Ovary (tissue), 9 donors: ENCODE measurements around the gene ITPR1. TPM values are rescaled to one million over a fixed set of nuclear protein-coding genes. Genes with fewer than 3 reads are reported as not detected.

Experiments used
- DNase-seq, 5 donors: peaks; one replicate each; pipeline ENCODE4 v3.0.0-alpha.2; 2019 to 2020
- H3K27ac ChIP-seq, 2 donors: fragments of 200-600 bp; one replicate each; pipeline versions ENCODE4 v1.5.1 to v1.8.0; 2019 to 2022
- H3K27me3 ChIP-seq: fragments of 200-600 bp; one replicate; pipeline ENCODE4 v1.8.0; 2022
- H3K36me3 ChIP-seq: fragments of 200-600 bp; sonication (generic); one replicate; pipeline ENCODE4 v1.5.1; 2019
- H3K4me1 ChIP-seq: one replicate; pipeline ENCODE4 v1.8.1; 2013; ENCODE audit warnings: mild to moderate bottlenecking, moderate library complexity; ENCODE audit not compliant: insufficient read depth
- H3K4me3 ChIP-seq: fragments of 200-600 bp; sonication (generic); one replicate; pipeline ENCODE4 v1.5.1; 2017
- H3K9me3 ChIP-seq, 2 donors: fragments of 200-600 bp in 1 of 2; sonication (generic) in 1 of 2; one replicate each; pipeline versions ENCODE4 v1.5.1 to v1.8.1; 2013 to 2019; ENCODE audit warnings: mild to moderate bottlenecking in 1 of 2, moderate library complexity in 1 of 2
- EP300 ChIP-seq: sonication (generic); formaldehyde crosslinking; IDR thresholded peaks from one replicate; pipeline ENCODE4 v1.6.1; 2017; ENCODE audit warnings: antibody characterized with exemption
- POLR2A ChIP-seq: fragments of 450-650 bp; IDR thresholded peaks from one replicate; pipeline ENCODE4 v1.6.1; 2017; ENCODE audit warnings: antibody characterized with exemption, mild to moderate bottlenecking, moderate library complexity
- WGBS, 3 donors: extraction: QIAGEN DNeasy Blood & Tissue Kit in 1 of 3; methylation state at CpG; one replicate each; pipeline versions ENCODE4 v1.1.5 to v1.1.7; 2013 to 2017; 5-methylcytosine and 5-hydroxymethylcytosine counted together
- intact Hi-C, 4 donors: fragments of 100-400 bp; cut with DNase I; formaldehyde crosslinking; loops; one replicate each; pipeline versions ENCODE4 v1.11.0 to v1.15.1; 2022 to 2023
- polyA plus RNA-seq, 2 donors: library from polyadenylated mRNA; stranded (reverse); fragments of 200-250 nt in 1 of 2; fragments of 350-450 nt in 1 of 2; fragmentation: Illumina TruSeq in 1 of 2; extraction: RNeasy Lipid Tissue Mini Kit (QIAGEN cat#74804) in 1 of 2; gene quantifications; one replicate each; pipeline ENCODE4 v1.2.3, GENCODE V29; 2013 to 2014
- total RNA-seq, 7 donors: library from RNA; depleted of rRNA in 2 of 7; stranded (reverse); fragments of >200 nt in 2 of 7; fragmentation: NEBNext Ultra II Directional in 3 of 7; extraction: Animal tissue kit (Norgen Biotek cat#: 25700) in 3 of 7; gene quantifications; one replicate each; pipeline versions ENCODE4 v1.1.0 to v1.2.4, GENCODE V29; 2016 to 2023
- TF ChIP-seq, protein P1 (sequence below), 3 donors: fragments of 450-650 bp in 2 of 3; fragments of 200-600 bp in 1 of 3; IDR thresholded peaks; one replicate each; pipeline versions ENCODE4 v1.5.1 to v1.8.0; 2016 to 2022; ENCODE audit warnings: antibody characterized with exemption in 3 of 3, mild to moderate bottlenecking in 1 of 3
- donor health status: DM: no; HTN: no; CAD: no; lungs with moderate emphysema.
- donor health status: DM: no; HTN: no; CAD: no.
- donor health status: Bipolar disorder and iron deficiency.
- donor health status: DM: yes; HTN: yes; CAD: no.
- donor health status: DM: no; HTN: no; CAD: no.
- donor health status: DM: yes; HTN: yes; CAD: no.

Gene ITPR1
- total and polyA plus RNA-seq, 9 donors: 59.5 to 313 (median 144) TPM

DNA sequence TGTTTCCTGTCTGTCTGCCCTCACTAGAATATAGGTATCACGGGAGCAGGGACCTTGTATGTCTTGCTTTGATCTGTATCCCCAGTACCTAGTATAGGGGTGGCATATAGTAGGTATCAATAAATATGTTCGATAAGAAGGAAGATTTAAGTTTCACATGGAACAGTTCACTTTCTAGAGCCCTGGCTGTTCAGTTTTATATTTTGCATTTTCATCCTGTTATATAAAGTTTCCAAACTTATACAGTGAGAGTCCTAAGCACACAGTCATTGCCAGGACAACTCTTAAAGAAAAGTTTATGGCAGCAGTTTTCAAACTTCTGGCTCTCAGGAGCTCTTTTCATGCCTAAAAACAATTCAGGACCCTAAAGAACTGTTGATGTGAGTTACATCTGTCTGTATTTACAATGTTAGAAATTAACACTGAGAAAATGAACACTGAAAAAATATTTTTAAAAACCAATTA lies 13.4 kb downstream of the ITPR1 start:
- Histone ChIP-seq H3K27ac (no peak overlapping the region), H3K27me3 (no peaks in the 10 kb centered on the region), H3K36me3 (no peaks in the 10 kb centered on the region), H3K4me1 (peaks cover 36% of the 10 kb centered on the region), H3K4me3 (no peak overlapping the region), H3K9me3 (no peaks in the 10 kb centered on the region)
- 61 to 78% (median 73%) methylated on average over 2 of the region's 2 CpGs for WGBS, 3 donors
- no peak for TF ChIP-seq EP300
- TF ChIP-seq, protein P1, sequence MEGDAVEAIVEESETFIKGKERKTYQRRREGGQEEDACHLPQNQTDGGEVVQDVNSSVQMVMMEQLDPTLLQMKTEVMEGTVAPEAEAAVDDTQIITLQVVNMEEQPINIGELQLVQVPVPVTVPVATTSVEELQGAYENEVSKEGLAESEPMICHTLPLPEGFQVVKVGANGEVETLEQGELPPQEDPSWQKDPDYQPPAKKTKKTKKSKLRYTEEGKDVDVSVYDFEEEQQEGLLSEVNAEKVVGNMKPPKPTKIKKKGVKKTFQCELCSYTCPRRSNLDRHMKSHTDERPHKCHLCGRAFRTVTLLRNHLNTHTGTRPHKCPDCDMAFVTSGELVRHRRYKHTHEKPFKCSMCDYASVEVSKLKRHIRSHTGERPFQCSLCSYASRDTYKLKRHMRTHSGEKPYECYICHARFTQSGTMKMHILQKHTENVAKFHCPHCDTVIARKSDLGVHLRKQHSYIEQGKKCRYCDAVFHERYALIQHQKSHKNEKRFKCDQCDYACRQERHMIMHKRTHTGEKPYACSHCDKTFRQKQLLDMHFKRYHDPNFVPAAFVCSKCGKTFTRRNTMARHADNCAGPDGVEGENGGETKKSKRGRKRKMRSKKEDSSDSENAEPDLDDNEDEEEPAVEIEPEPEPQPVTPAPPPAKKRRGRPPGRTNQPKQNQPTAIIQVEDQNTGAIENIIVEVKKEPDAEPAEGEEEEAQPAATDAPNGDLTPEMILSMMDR (IDR thresholded peaks at IDR 0.05): no peak
- TF ChIP-seq POLR2A: no peak
- DNase-seq: no peak
- intact Hi-C loops: loop anchor here in 1 of 4 donors (5.0 kb wide), 1 partner anchor 46 kb away; no protein-coding TSS in a partner anchor

DNA sequence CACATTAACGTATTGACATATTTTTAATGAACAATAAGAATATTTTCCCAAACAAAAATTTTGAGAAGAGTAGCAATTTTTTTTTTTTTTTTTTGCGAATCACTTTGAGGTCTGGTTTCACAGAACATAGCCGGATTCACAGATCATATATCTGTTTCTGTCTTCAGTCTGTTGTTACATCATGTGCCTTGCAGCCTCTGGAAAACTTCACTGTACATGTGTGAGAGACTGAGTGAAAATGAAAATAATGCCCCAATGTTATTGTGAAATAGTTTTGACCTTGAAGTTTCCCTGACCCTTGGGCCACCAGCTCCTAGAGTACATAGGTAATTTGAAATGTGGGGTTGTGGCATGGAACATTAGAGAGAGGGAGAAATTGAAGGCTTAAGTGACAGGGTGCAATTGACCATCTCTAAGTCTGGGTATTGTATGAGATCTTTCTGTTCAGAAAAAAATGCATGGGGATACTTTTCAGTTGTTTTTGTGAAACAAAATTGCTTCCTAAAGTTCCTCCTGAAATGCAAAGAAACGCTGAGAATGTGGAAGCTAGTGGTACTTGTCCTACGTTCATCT lies 14.0 kb downstream of the ITPR1 start:
- H3K4me3 ChIP-seq: no peak overlapping the region
- intact Hi-C loops: loop anchor here in 1 of 4 donors (5.0 kb wide), 1 partner anchor 45 kb away; no protein-coding TSS in a partner anchor
- H3K4me1 ChIP-seq: peaks cover 39% of the 10 kb centered on the region
- no peaks in the 10 kb centered on the region for H3K36me3 ChIP-seq
- WGBS, 3 donors: 17 to 38% (median 24%) methylated on average over 5 of the region's 5 CpGs
- H3K9me3 ChIP-seq: no peaks in the 10 kb centered on the region
- no peak overlapping the region for H3K27ac ChIP-seq
- no peaks in the 10 kb centered on the region for H3K27me3 ChIP-seq
- TF ChIP-seq EP300 (no peak), POLR2A (no peak)
- TF ChIP-seq, protein P1 (IDR thresholded peaks at IDR 0.05): no peak
- DNase-seq: no peak

DNA sequence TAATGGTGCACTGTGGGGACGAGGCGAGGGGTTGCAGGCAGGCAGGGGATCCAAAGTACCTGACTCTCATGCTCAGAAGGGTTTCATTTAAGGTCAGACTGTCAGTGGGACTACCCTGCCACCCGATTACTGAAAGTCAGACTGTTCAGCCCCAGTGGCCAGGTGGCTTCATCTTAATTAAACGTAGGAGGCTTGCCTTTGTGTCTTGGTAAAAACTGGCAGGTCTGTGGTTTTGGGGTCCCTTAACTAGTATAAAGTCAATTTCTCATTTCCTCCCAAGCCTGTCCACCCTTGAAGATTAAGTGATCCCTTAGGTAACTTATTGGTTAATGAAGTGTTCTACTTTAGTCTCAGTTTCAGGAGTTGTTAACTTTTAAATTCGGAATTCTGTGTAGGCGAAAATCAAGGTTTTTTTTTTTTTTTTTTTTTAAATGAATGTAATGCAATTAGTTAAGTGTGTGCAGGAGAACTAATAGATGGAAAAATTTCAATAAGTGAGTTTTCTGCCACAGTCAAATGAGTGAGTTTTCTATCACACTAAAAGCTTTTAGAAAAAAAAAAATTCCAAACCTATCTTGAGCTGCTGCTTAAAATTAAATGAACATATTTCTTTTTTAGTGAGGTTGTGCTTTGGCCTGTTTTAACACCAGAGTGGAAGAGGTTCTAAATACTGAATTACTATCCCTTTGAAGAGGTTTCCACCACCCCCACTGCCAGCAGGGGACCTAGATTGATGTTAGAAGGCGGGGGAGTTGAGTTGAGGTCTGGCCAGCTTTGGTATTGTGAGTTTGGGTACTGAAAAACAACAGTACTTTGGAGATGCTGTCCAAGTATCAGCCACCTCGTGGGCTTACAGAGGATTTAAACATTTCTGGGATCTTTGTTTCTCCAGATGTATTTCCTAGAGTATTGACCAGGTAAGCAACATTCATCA lies 15.2 kb downstream of the ITPR1 start:
- Histone ChIP-seq H3K4me3 (no peak overlapping the region), H3K36me3 (no peaks in the 10 kb centered on the region), H3K27ac (no peak overlapping the region), H3K27me3 (no peaks in the 10 kb centered on the region), H3K9me3 (no peaks in the 10 kb centered on the region), H3K4me1 (peaks cover 41% of the 10 kb centered on the region)
- intact Hi-C loops: loop anchor here in 1 of 4 donors (5.0 kb wide), 1 partner anchor 44 kb away; no protein-coding TSS in a partner anchor
- 54 to 57% (median 56%) methylated on average over 8 of the region's 8 CpGs for WGBS, 3 donors
- no peak for DNase-seq
- TF ChIP-seq EP300 (no peak), POLR2A (no peak)
- TF ChIP-seq, protein P1 (IDR thresholded peaks at IDR 0.05): no peak

DNA sequence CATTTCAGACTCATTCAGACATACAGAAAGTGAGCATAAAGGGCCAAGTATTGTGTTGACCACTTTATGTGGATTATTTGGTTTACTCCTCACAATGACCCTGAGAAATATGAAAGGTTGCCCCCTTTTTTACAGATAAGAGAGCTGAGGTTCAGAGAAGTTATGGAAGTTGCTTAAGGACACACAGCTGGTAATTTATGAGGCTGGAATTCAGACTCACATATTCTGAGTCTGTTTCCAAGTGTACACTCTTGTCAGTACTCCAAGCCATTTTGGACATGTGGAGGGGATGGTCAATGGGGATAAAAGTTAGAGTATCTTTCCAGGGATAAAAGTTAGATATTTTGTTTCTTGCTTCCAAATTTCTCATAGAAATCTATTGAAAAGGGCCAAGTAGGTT lies 15.9 kb downstream of the ITPR1 start:
- TF ChIP-seq, protein P1 (IDR thresholded peaks at IDR 0.05): no peak
- TF ChIP-seq EP300 (no peak), POLR2A (no peak)
- Histone ChIP-seq H3K4me3 (no peak overlapping the region), H3K36me3 (no peaks in the 10 kb centered on the region), H3K27me3 (no peaks in the 10 kb centered on the region), H3K9me3 (no peaks in the 10 kb centered on the region), H3K4me1 (peaks cover 38% of the 10 kb centered on the region), H3K27ac (no peak overlapping the region)
- DNase-seq: no peak
- intact Hi-C loops: loop anchor here in 1 of 4 donors (5.0 kb wide), 1 partner anchor 43 kb away; no protein-coding TSS in a partner anchor
